HepG2 (cell line): ENCODE data around the gene TRMT112. TPM values are rescaled to one million over a fixed set of nuclear protein-coding genes. Genes with fewer than 3 reads are reported as not detected.

ENCODE experiments used
- E2F1 ChIP-seq: sonication (generic); formaldehyde crosslinking; IDR thresholded peaks from 2 replicates; pipeline ENCODE4 v1.5.0; 2020; ENCODE audit warnings: missing genetic modification reagents
- ERF ChIP-seq: IDR thresholded peaks from 2 replicates; pipeline ENCODE4 v1.6.1; 2018; ENCODE audit warnings: missing biosample characterization, missing genetic modification reagents
- MAFK ChIP-seq, 2 experiments: IDR thresholded peaks in 1 of 2; conservative IDR thresholded peaks in 1 of 2; 2 replicates each; pipeline ENCODE4 v1.6.1; 2011; ENCODE audit warnings: improper control_type of control experiment in 2 of 2, low read length in 2 of 2
- MIER2 ChIP-seq: IDR thresholded peaks from 2 replicates; pipeline ENCODE4 v1.6.1; 2016; ENCODE audit warnings: missing biosample characterization, missing genetic modification reagents
- NFIC ChIP-seq: IDR thresholded peaks from 2 replicates; pipeline ENCODE4 v1.6.1; 2012; ENCODE audit warnings: mild to moderate bottlenecking, low read length, inconsistent platforms
- RFX5 ChIP-seq: IDR thresholded peaks from 2 replicates; pipeline ENCODE4 v1.6.1; 2011; ENCODE audit warnings: low read depth, low read length, improper control_type of control experiment
- SAFB2 ChIP-seq: sonication (generic); formaldehyde crosslinking; IDR thresholded peaks from 2 replicates; pipeline ENCODE4 v1.5.1; 2020; ENCODE audit warnings: missing genetic modification reagents, low read depth, mild to moderate bottlenecking, borderline replicate concordance
- TGIF2 ChIP-seq: IDR thresholded peaks from 2 replicates; pipeline ENCODE4 v1.6.1; 2016; ENCODE audit warnings: control low read depth, missing compliant biosample characterization
- ZFY ChIP-seq: sonication (generic); formaldehyde crosslinking; IDR thresholded peaks from 2 replicates; pipeline ENCODE4 v1.4.0; 2020; ENCODE audit warnings: missing genetic modification reagents
- ZMYM3 ChIP-seq: sonication (generic); formaldehyde crosslinking; IDR thresholded peaks from 2 replicates; pipeline ENCODE4 v1.5.1; 2020; ENCODE audit warnings: mild to moderate bottlenecking, missing genetic modification reagents
- ZNF292 ChIP-seq: sonication (generic); formaldehyde crosslinking; IDR thresholded peaks from 2 replicates; pipeline ENCODE4 v1.8.1; 2022; ENCODE audit warnings: mild to moderate bottlenecking, low read depth, missing genetic modification reagents, borderline replicate concordance
- ZNF350 ChIP-seq: sonication (generic); formaldehyde crosslinking; IDR thresholded peaks from 2 replicates; pipeline ENCODE4 v1.4.0; 2020; ENCODE audit warnings: mild to moderate bottlenecking, low read depth, missing genetic modification reagents, borderline replicate concordance
- ZNF572 ChIP-seq: sonication (generic); formaldehyde crosslinking; IDR thresholded peaks from 2 replicates; pipeline ENCODE4 v1.5.1; 2020; ENCODE audit warnings: mild to moderate bottlenecking, missing genetic modification reagents
- ZNF639 ChIP-seq: conservative IDR thresholded peaks from 2 replicates; pipeline ENCODE4 v1.6.1; 2018; ENCODE audit warnings: missing genetic modification reagents
- ZNF772 ChIP-seq: sonication (generic); formaldehyde crosslinking; IDR thresholded peaks from 2 replicates; pipeline ENCODE4 v1.5.0; 2020; ENCODE audit warnings: mild to moderate bottlenecking, missing genetic modification reagents
- ZNF790 ChIP-seq: sonication (generic); formaldehyde crosslinking; IDR thresholded peaks from 2 replicates; pipeline ENCODE4 v1.8.0; 2022; ENCODE audit warnings: missing genetic modification reagents, mild to moderate bottlenecking, borderline replicate concordance
- ZNF83 ChIP-seq: sonication (generic); formaldehyde crosslinking; IDR thresholded peaks from 2 replicates; pipeline ENCODE4 v1.4.0; 2020; ENCODE audit warnings: missing genetic modification reagents, mild to moderate bottlenecking, borderline replicate concordance
- polyA plus RNA-seq, 8 experiments: library from polyadenylated mRNA; depleted of rRNA in 3 of 8; stranded (reverse) in 7 of 8; unstranded in 1 of 8; fragments of >200 nt; fragmentation: Illumina TruSeq in 4 of 8; extraction: Trizol in 4 of 8; gene quantifications; 2 replicates each; pipeline versions ENCODE4 v1.2.1 to v1.2.3, GENCODE V29; 2011 to 2016; ENCODE audit warnings: low read depth in 4 of 8, missing spikeins in 1 of 8, mixed read lengths in 1 of 8; ENCODE audit not compliant: insufficient read depth in 1 of 8
- total RNA-seq, 5 experiments: library from RNA; depleted of rRNA; stranded (reverse); fragments of >200 nt; fragmentation: Illumina TruSeq; extraction: Trizol; gene quantifications; 2 replicates each; pipeline ENCODE4 v1.2.3, GENCODE V29; 2016; ENCODE audit warnings: low read depth in 1 of 5
- TF ChIP-seq, protein P1 (sequence below): sonication (generic); formaldehyde crosslinking; IDR thresholded peaks from 2 replicates; pipeline ENCODE4 v1.4.0; 2020; ENCODE audit warnings: missing genetic modification reagents
- TF ChIP-seq, protein P2 (sequence below): sonication (generic); formaldehyde crosslinking; IDR thresholded peaks from 2 replicates; pipeline ENCODE4 v1.4.0; 2020; ENCODE audit warnings: mild to moderate bottlenecking, missing genetic modification reagents
- TF ChIP-seq, protein P3 (sequence below): sonication (generic); formaldehyde crosslinking; IDR thresholded peaks from 2 replicates; pipeline ENCODE4 v1.4.0; 2020; ENCODE audit warnings: mild to moderate bottlenecking, missing genetic modification reagents

The TRMT112 gene
- total and polyA plus RNA-seq, 2 of the 13 experiments (the other 11 are each of a cell fraction or from before 2014, with no cell fraction given), result 186 to 409 TPM

- TF ChIP-seq, protein P1, sequence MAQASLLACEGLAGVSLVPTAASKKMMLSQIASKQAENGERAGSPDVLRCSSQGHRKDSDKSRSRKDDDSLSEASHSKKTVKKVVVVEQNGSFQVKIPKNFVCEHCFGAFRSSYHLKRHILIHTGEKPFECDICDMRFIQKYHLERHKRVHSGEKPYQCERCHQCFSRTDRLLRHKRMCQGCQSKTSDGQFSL (CRISPR knock-in tag), result 0 out of 2 replicates have a peak, but pooled peaks have one; percentile 24
- TF ChIP-seq ZNF83 (CRISPR knock-in tag), result no peak
- TF ChIP-seq ZNF790 (CRISPR knock-in tag), result no peak
- TF ChIP-seq ZFY (CRISPR knock-in tag), result peak; percentile 45; the same call in 1 of the 2 replicates
- TF ChIP-seq, protein P2, sequence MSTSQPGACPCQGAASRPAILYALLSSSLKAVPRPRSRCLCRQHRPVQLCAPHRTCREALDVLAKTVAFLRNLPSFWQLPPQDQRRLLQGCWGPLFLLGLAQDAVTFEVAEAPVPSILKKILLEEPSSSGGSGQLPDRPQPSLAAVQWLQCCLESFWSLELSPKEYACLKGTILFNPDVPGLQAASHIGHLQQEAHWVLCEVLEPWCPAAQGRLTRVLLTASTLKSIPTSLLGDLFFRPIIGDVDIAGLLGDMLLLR (CRISPR knock-in tag), result no peak
- no peak for TF ChIP-seq TGIF2 (CRISPR knock-in tag)
- no peak for TF ChIP-seq MAFK (conservative IDR thresholded peaks at IDR 0.05 in 1 of 2, IDR thresholded peaks at IDR 0.05 in 1 of 2; ENCODE audit: low read length in 2 of 2)
- no peak for TF ChIP-seq RFX5
- no peak for TF ChIP-seq ZNF292 (CRISPR knock-in tag)
- TF ChIP-seq NFIC, result no peak
- TF ChIP-seq ZNF772 (CRISPR knock-in tag), result peak; percentile 81
- peak; percentile 89 for TF ChIP-seq ZNF350
- TF ChIP-seq, protein P3, sequence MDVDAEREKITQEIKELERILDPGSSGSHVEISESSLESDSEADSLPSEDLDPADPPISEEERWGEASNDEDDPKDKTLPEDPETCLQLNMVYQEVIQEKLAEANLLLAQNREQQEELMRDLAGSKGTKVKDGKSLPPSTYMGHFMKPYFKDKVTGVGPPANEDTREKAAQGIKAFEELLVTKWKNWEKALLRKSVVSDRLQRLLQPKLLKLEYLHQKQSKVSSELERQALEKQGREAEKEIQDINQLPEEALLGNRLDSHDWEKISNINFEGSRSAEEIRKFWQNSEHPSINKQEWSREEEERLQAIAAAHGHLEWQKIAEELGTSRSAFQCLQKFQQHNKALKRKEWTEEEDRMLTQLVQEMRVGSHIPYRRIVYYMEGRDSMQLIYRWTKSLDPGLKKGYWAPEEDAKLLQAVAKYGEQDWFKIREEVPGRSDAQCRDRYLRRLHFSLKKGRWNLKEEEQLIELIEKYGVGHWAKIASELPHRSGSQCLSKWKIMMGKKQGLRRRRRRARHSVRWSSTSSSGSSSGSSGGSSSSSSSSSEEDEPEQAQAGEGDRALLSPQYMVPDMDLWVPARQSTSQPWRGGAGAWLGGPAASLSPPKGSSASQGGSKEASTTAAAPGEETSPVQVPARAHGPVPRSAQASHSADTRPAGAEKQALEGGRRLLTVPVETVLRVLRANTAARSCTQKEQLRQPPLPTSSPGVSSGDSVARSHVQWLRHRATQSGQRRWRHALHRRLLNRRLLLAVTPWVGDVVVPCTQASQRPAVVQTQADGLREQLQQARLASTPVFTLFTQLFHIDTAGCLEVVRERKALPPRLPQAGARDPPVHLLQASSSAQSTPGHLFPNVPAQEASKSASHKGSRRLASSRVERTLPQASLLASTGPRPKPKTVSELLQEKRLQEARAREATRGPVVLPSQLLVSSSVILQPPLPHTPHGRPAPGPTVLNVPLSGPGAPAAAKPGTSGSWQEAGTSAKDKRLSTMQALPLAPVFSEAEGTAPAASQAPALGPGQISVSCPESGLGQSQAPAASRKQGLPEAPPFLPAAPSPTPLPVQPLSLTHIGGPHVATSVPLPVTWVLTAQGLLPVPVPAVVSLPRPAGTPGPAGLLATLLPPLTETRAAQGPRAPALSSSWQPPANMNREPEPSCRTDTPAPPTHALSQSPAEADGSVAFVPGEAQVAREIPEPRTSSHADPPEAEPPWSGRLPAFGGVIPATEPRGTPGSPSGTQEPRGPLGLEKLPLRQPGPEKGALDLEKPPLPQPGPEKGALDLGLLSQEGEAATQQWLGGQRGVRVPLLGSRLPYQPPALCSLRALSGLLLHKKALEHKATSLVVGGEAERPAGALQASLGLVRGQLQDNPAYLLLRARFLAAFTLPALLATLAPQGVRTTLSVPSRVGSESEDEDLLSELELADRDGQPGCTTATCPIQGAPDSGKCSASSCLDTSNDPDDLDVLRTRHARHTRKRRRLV (CRISPR knock-in tag), result no peak
- TF ChIP-seq E2F1, result no peak
- no peak for TF ChIP-seq SAFB2 (CRISPR knock-in tag)
- TF ChIP-seq ZNF572 (CRISPR knock-in tag), result 0 out of 2 replicates have a peak, but pooled peaks have one; percentile 56
- TF ChIP-seq ZNF639 (CRISPR knock-in tag), result peak; percentile 58; the same call in 1 of the 2 replicates
- 0 out of 2 replicates have a peak, but pooled peaks have one; percentile 16 for TF ChIP-seq MIER2 (CRISPR knock-in tag)
- 0 out of 2 replicates have a peak, but pooled peaks have one; percentile 54 for TF ChIP-seq ZMYM3 (CRISPR knock-in tag)
- peak; percentile 67; the same call in 1 of the 2 replicates for TF ChIP-seq ERF
These were observed 38.0 kb upstream of the TRMT112 start (continued) for GRCh38 chr11:64355078-64355940.
